Measurements from ENCODE around the gene NOTCH4.

DNA sequence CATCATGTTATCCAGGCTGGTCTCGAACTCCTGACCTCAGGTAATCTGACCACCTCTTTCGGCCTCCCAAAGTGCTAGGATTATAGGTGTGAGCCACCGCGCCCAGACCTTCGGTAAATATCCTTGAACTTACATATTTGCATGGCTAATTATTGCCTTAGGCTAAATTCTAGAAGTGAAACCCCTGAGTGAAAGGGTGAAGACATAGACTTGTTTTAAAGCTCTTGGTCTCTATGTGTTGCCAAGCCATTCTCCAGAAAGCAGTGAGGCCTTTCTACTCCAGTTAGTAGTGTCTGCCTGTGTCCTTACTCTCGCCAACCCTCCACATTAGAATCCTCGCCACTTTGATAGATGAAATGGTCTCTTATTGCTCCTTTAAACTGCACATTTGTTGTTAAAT, 2.6 kb upstream of the NOTCH4 start:
- TF ChIP-seq GATA2 (IDR thresholded peaks at IDR 0.05; ENCODE audit: low read depth, low read length) (no peak), GATA3 (IDR thresholded peaks at IDR 0.05; ENCODE audit: low read depth, low read length) (no peak)
